ENCODE results near the gene PRPF8. TPM values are rescaled to one million over a fixed set of nuclear protein-coding genes. Genes with fewer than 3 reads are reported as not detected.

The PRPF8 gene
- total and polyA plus RNA-seq, 2 of the 13 experiments (the other 11 are each of a cell fraction or from before 2014, with no cell fraction given), result 112 to 179 TPM

- TF ChIP-seq KLF15 (CRISPR knock-in tag; IDR thresholded peaks at IDR 0.05; ENCODE audit: borderline replicate concordance), result no peak
- TF ChIP-seq E2F5 (CRISPR knock-in tag; conservative IDR thresholded peaks at IDR 0.05), result no peak
- TF ChIP-seq RFX1 (IDR thresholded peaks at IDR 0.05), result no peak
- TF ChIP-seq EHMT2 (IDR thresholded peaks at IDR 0.05; ENCODE audit: borderline replicate concordance, low read depth, low read length), result no peak
- no peak for TF ChIP-seq IRF2 (CRISPR knock-in tag; IDR thresholded peaks at IDR 0.05)
- no peak for TF ChIP-seq ZBTB49 (CRISPR knock-in tag; IDR thresholded peaks at IDR 0.05; ENCODE audit: borderline replicate concordance)
- TF ChIP-seq ZFAT (CRISPR knock-in tag; conservative IDR thresholded peaks at IDR 0.05), result no peak
- no peak for TF ChIP-seq ZKSCAN1 (IDR thresholded peaks at IDR 0.05; ENCODE audit: low read length)
- TF ChIP-seq, protein P1, sequence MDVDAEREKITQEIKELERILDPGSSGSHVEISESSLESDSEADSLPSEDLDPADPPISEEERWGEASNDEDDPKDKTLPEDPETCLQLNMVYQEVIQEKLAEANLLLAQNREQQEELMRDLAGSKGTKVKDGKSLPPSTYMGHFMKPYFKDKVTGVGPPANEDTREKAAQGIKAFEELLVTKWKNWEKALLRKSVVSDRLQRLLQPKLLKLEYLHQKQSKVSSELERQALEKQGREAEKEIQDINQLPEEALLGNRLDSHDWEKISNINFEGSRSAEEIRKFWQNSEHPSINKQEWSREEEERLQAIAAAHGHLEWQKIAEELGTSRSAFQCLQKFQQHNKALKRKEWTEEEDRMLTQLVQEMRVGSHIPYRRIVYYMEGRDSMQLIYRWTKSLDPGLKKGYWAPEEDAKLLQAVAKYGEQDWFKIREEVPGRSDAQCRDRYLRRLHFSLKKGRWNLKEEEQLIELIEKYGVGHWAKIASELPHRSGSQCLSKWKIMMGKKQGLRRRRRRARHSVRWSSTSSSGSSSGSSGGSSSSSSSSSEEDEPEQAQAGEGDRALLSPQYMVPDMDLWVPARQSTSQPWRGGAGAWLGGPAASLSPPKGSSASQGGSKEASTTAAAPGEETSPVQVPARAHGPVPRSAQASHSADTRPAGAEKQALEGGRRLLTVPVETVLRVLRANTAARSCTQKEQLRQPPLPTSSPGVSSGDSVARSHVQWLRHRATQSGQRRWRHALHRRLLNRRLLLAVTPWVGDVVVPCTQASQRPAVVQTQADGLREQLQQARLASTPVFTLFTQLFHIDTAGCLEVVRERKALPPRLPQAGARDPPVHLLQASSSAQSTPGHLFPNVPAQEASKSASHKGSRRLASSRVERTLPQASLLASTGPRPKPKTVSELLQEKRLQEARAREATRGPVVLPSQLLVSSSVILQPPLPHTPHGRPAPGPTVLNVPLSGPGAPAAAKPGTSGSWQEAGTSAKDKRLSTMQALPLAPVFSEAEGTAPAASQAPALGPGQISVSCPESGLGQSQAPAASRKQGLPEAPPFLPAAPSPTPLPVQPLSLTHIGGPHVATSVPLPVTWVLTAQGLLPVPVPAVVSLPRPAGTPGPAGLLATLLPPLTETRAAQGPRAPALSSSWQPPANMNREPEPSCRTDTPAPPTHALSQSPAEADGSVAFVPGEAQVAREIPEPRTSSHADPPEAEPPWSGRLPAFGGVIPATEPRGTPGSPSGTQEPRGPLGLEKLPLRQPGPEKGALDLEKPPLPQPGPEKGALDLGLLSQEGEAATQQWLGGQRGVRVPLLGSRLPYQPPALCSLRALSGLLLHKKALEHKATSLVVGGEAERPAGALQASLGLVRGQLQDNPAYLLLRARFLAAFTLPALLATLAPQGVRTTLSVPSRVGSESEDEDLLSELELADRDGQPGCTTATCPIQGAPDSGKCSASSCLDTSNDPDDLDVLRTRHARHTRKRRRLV (CRISPR knock-in tag; IDR thresholded peaks at IDR 0.05), result no peak
- TF ChIP-seq AHR (CRISPR knock-in tag; IDR thresholded peaks at IDR 0.05), result no peak
- TF ChIP-seq ZNF724P (CRISPR knock-in tag; IDR thresholded peaks at IDR 0.05; ENCODE audit: borderline replicate concordance), result no peak
- no peak for TF ChIP-seq CREB1 (IDR thresholded peaks at IDR 0.05)
- no peak for TF ChIP-seq CREB1 (CRISPR knock-in tag; IDR thresholded peaks at IDR 0.05)
- no peak for TF ChIP-seq SMAD3 (CRISPR knock-in tag; IDR thresholded peaks at IDR 0.05)
- TF ChIP-seq, protein P2, sequence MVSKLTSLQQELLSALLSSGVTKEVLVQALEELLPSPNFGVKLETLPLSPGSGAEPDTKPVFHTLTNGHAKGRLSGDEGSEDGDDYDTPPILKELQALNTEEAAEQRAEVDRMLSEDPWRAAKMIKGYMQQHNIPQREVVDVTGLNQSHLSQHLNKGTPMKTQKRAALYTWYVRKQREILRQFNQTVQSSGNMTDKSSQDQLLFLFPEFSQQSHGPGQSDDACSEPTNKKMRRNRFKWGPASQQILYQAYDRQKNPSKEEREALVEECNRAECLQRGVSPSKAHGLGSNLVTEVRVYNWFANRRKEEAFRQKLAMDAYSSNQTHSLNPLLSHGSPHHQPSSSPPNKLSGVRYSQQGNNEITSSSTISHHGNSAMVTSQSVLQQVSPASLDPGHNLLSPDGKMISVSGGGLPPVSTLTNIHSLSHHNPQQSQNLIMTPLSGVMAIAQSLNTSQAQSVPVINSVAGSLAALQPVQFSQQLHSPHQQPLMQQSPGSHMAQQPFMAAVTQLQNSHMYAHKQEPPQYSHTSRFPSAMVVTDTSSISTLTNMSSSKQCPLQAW (CRISPR knock-in tag; IDR thresholded peaks at IDR 0.05), result no peak
- TF ChIP-seq, protein P3, sequence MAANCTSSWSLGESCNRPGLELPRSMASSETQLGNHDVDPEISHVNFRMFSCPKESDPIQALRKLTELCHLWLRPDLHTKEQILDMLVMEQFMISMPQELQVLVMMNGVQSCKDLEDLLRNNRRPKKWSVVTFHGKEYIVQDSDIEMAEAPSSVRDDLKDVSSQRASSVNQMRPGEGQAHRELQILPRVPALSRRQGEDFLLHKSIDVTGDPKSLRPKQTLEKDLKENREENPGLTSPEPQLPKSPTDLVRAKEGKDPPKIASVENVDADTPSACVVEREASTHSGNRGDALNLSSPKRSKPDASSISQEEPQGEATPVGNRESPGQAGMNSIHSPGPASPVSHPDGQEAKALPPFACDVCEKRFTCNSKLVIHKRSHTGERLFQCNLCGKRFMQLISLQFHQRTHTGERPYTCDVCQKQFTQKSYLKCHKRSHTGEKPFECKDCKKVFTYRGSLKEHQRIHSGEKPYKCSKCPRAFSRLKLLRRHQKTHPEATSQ (CRISPR knock-in tag; IDR thresholded peaks at IDR 0.05; ENCODE audit: borderline replicate concordance), result no peak
- TF ChIP-seq HIVEP1 (CRISPR knock-in tag; IDR thresholded peaks at IDR 0.05), result no peak
- no peak for TF ChIP-seq ZNF44 (CRISPR knock-in tag; IDR thresholded peaks at IDR 0.05)
Observed at GRCh38 chr17:1621273-1621954, 63.3 kb downstream of the PRPF8 start (continued).
